Measurements from ENCODE around the gene CNOT6L. TPM values are rescaled to one million over a fixed set of nuclear protein-coding genes. Genes with fewer than 3 reads are reported as not detected.

CNOT6L gene
- total and polyA plus RNA-seq, 2 of the 13 experiments (the other 11 are each of a cell fraction or from before 2014, with no cell fraction given), result 7.9 to 13.5 TPM

DNA sequence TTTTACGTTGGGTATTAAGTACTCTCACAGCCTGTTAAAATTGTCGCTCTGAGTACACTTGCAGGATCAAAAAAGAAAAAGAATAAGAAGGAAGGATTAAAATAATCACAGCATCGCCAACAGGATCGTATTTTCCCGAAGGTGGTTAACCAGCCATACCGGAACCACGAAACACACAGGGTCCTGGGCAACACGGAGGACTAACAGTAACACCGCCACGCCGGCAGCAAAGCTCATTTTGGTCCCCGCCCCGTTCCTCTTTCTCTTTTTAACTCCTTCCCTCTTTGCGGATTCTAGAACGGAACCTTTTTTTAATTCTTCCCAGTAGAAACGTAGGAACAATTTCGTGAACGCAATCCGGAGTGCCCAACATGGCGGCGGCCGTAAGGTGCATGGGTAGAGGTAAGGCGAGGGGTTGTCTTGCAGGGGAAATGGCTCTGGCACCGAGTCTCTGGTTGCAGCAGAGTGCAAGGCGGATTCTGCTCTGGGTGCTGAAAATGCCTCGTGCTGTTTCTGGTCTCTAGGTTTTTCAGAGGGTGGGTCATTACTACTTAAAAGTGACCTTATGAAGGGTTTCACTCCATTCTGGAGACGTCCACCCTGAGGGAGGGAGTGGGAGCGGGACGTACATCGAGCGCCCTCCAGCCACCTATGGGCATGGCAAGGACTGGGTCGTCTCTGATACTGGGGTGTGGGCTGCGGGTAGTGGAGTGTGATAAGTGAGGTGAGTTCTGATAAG lies 43.5 kb upstream of the CNOT6L start, which contains the start of gene MRPL1 (continued):
- TF ChIP-seq, protein P1, sequence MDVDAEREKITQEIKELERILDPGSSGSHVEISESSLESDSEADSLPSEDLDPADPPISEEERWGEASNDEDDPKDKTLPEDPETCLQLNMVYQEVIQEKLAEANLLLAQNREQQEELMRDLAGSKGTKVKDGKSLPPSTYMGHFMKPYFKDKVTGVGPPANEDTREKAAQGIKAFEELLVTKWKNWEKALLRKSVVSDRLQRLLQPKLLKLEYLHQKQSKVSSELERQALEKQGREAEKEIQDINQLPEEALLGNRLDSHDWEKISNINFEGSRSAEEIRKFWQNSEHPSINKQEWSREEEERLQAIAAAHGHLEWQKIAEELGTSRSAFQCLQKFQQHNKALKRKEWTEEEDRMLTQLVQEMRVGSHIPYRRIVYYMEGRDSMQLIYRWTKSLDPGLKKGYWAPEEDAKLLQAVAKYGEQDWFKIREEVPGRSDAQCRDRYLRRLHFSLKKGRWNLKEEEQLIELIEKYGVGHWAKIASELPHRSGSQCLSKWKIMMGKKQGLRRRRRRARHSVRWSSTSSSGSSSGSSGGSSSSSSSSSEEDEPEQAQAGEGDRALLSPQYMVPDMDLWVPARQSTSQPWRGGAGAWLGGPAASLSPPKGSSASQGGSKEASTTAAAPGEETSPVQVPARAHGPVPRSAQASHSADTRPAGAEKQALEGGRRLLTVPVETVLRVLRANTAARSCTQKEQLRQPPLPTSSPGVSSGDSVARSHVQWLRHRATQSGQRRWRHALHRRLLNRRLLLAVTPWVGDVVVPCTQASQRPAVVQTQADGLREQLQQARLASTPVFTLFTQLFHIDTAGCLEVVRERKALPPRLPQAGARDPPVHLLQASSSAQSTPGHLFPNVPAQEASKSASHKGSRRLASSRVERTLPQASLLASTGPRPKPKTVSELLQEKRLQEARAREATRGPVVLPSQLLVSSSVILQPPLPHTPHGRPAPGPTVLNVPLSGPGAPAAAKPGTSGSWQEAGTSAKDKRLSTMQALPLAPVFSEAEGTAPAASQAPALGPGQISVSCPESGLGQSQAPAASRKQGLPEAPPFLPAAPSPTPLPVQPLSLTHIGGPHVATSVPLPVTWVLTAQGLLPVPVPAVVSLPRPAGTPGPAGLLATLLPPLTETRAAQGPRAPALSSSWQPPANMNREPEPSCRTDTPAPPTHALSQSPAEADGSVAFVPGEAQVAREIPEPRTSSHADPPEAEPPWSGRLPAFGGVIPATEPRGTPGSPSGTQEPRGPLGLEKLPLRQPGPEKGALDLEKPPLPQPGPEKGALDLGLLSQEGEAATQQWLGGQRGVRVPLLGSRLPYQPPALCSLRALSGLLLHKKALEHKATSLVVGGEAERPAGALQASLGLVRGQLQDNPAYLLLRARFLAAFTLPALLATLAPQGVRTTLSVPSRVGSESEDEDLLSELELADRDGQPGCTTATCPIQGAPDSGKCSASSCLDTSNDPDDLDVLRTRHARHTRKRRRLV (CRISPR knock-in tag; IDR thresholded peaks at IDR 0.05), result peak; percentile 93; the same call in 1 of the 2 replicates
- peak; percentile 75; the same call in 1 of the 2 replicates for TF ChIP-seq ZSCAN5A (CRISPR knock-in tag; IDR thresholded peaks at IDR 0.05; ENCODE audit: borderline replicate concordance)
- TF ChIP-seq SMAD3 (CRISPR knock-in tag; IDR thresholded peaks at IDR 0.05), result peak; percentile 92; the same call in 1 of the 2 replicates
- peak; percentile 79 for TF ChIP-seq PHF8 (CRISPR knock-in tag; IDR thresholded peaks at IDR 0.05)
- no peak for TF ChIP-seq PHB2 (IDR thresholded peaks at IDR 0.05; ENCODE audit: partially characterized antibody)
- TF ChIP-seq ZNF556 (CRISPR knock-in tag; IDR thresholded peaks at IDR 0.05; ENCODE audit: borderline replicate concordance), result peak; percentile 88; the same call in 1 of the 2 replicates
- no peak for TF ChIP-seq RELA (CRISPR knock-in tag; IDR thresholded peaks at IDR 0.05)
- TF ChIP-seq, protein P2, sequence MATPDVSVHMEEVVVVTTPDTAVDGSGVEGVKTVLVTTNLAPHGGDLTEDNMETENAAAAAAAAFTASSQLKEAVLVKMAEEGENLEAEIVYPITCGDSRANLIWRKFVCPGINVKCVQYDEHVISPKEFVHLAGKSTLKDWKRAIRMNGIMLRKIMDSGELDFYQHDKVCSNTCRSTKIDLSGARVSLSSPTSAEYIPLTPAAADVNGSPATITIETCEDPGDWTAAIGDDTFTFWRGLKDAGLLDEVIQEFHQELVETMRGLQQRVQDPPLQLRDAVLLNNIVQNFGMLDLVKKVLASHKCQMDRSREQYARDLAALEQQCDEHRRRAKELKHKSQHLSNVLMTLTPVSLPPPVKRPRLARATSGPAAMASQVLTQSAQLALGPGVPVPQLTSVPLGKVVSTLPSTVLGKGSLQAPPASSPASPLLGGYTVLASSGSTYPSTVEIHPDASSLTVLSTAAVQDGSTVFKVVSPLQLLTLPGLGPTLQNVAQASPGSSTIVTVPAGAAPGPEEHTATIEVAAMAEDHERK (CRISPR knock-in tag; IDR thresholded peaks at IDR 0.05; ENCODE audit: low read depth), result peak; percentile 75; the same call in 1 of the 2 replicates
- TF ChIP-seq GFI1 (CRISPR knock-in tag; IDR thresholded peaks at IDR 0.05; ENCODE audit: borderline replicate concordance), result peak; percentile 65; the same call in 1 of the 2 replicates
- TF ChIP-seq, protein P3, sequence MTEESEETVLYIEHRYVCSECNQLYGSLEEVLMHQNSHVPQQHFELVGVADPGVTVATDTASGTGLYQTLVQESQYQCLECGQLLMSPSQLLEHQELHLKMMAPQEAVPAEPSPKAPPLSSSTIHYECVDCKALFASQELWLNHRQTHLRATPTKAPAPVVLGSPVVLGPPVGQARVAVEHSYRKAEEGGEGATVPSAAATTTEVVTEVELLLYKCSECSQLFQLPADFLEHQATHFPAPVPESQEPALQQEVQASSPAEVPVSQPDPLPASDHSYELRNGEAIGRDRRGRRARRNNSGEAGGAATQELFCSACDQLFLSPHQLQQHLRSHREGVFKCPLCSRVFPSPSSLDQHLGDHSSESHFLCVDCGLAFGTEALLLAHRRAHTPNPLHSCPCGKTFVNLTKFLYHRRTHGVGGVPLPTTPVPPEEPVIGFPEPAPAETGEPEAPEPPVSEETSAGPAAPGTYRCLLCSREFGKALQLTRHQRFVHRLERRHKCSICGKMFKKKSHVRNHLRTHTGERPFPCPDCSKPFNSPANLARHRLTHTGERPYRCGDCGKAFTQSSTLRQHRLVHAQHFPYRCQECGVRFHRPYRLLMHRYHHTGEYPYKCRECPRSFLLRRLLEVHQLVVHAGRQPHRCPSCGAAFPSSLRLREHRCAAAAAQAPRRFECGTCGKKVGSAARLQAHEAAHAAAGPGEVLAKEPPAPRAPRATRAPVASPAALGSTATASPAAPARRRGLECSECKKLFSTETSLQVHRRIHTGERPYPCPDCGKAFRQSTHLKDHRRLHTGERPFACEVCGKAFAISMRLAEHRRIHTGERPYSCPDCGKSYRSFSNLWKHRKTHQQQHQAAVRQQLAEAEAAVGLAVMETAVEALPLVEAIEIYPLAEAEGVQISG (CRISPR knock-in tag; IDR thresholded peaks at IDR 0.05), result peak; percentile 94
- peak; percentile 90 for TF ChIP-seq BRD4 (CRISPR knock-in tag; IDR thresholded peaks at IDR 0.05)
- TF ChIP-seq ZBTB1 (CRISPR knock-in tag; IDR thresholded peaks at IDR 0.05; ENCODE audit: borderline replicate concordance), result no peak
- peak; percentile 95 for TF ChIP-seq REPIN1 (CRISPR knock-in tag; IDR thresholded peaks at IDR 0.05; ENCODE audit: borderline replicate concordance, low read depth)
- no peak for TF ChIP-seq MATR3 (CRISPR knock-in tag; IDR thresholded peaks at IDR 0.05)
- TF ChIP-seq ZBTB21 (CRISPR knock-in tag; IDR thresholded peaks at IDR 0.05), result peak; percentile 71; the same call in 1 of the 2 replicates
- 0 out of 2 replicates have a peak, but pooled peaks have one; percentile 67 for TF ChIP-seq ZNF570 (CRISPR knock-in tag; IDR thresholded peaks at IDR 0.05; ENCODE audit: borderline replicate concordance)
- peak; percentile 18; the same call in 1 of the 2 replicates for TF ChIP-seq ZKSCAN1 (IDR thresholded peaks at IDR 0.05; ENCODE audit: low read length)
- no peak for TF ChIP-seq CENPX (CRISPR knock-in tag; IDR thresholded peaks at IDR 0.05)
- peak; percentile 92 for TF ChIP-seq CBX1 (IDR thresholded peaks at IDR 0.05; ENCODE audit: low read depth)
